Keratinocyte (primary cell): ENCODE measurements around the gene TTC28.

ENCODE experiments used
- CTCF ChIP-seq, 3 experiments: IDR thresholded peaks in 1 of 3; conservative IDR thresholded peaks in 1 of 3; optimal IDR thresholded peaks in 1 of 3; 2 replicates in 2 of 3; 3 replicates in 1 of 3; pipeline versions ENCODE3 to v1.5.1; 2011; ENCODE audit warnings: low read length in 3 of 3, mild to moderate bottlenecking in 3 of 3, moderate library complexity in 2 of 3, control low read depth in 1 of 3, inconsistent platforms in 1 of 3; ENCODE audit not compliant: insufficient read depth in 2 of 3; ENCODE audit errors: extremely low read depth in 1 of 3
- EZH2 ChIP-seq: IDR thresholded peaks from one replicate; pipeline ENCODE4 v1.6.1; 2012; ENCODE audit warnings: inconsistent platforms, mild to moderate bottlenecking, low read length, moderate library complexity

GRCh38 chr22:28711341-28711740 is 31.7 kb upstream of the TTC28 start:
- TF ChIP-seq CTCF (optimal IDR thresholded peaks at IDR 0.05 in 1 of 3, IDR thresholded peaks at IDR 0.05 in 1 of 3, conservative IDR thresholded peaks at IDR 0.05 in 1 of 3; ENCODE audit: extremely low read depth in 1 of 3, insufficient read depth in 2 of 3, low read length in 3 of 3) = no peak
- TF ChIP-seq EZH2 = no peak
